HL-60/S4 treated with retinoic acid at 250 ng/mL for 4 days and 3 days (cell line): Measurements from ENCODE around the gene UNCX.
"Not testable (repeated sequence)": the region's sequence is repeated elsewhere in the genome, so short reads cannot be mapped to it uniquely, and the experiment has no call there.

ENCODE experiments used
- in situ Hi-C: fragments of 300-500 bp; cut with MboI; formaldehyde crosslinking; loops from 2 replicates; pipeline ENCODE4 v1.7.0; 2022; ENCODE audit warnings: low sequenced_read_pairs

Gene UNCX

DNA sequence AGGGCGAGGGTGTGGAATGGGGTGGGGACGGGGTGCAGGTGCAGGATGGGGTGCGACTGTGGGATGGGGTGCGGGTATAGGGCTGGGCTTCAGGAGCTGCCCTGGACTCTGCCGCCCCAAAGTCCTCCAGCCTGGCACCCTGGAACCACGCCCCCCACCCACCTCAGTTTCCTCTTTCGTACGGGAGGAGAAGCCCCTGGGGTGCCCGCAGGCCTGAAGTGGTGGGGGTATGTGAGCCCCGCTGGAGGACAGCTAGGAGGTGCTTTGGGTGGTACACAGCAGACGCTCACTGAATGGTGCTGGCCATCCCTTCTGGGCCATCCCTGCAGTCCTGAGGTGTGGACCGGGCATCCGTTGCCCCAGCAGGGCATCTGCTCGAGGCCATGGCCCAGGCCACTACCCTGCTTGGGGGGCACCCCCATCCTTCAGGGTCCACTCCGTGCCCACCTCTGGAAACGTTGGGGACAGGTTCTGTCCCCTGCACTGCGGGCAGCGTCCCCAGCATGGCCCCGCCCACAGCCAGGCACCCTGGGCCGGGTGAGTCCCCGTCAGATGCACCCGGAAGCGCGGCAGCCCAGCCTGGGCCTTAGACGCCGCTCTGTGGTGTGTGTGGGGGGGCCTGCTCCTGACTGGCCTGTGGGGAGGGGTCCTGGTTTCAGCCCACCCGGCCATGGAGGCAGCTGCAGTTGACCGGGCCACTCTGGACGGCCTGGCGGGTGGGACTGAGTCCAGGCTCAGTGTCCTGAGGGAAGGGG lies 41.6 kb downstream of the UNCX start:
- in situ Hi-C loops: no loop called here

DNA sequence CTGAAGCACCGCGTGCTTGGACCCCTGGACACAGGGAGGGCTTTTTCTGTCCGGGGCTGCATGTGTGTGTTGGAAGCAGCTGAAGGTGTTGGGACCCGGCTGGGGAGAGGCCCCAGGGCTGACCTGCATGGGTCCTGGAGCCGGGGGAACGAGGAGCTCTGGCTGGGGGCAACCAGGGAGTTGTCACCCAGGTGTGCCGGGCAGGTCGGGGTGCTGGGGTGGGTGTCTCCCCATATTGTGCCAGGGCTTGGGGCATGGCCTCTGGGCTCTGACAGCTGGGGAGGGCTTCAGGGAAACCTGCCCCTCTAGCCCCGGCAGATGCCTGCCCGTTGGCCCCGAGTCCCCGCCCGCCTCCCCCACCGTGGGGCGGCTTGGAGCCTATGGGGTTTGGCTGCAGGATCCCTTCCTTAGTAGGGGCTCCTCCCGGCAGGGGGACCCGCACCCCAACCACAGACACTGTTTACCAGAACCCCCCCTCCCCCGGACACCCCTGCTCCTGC lies 42.3 kb downstream of the UNCX start:
- in situ Hi-C loops: no loop called here

DNA sequence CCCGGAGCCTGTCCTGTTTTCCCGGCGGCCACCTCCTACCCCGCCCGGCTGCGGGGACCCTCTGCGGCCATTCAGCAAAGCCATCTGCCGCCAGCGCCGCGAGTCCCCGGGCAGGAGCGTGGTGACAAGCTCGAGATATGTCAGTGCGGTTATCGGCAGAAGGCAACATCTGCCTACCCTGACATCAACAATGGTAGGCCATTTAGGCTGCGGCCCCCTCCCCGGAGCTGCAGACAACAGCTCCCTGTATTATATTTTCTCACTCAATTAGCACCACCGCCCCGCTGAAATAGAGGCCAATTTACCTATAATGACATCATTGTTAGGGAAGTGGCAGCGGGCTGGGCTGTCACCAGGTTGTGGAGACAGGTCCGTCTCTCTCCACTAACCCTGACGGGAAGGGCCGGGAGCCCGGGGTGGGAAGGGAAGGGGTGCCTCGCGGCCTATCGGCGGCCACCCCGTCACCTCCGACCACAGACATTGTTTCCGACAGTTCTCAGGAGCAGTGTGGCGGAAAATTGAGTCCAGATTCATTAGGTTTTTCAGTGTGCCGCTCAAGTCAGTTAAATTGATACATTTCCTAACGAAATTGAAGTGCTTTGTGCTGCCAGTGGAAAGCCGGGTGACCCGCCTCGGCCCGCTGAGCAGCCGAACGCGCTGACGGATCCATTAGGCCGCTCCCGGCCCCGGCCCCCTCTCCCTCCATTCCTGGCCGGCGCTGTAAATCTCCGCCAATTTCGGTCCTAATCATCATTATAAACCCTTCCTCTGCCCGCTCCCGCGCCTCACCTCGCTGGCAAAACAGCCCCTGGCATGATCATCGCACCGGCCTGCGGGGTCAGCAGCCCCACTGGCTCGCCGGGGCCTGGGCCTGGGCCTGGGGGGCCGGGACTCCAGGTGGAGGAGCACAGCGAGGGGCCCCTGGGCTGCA lies 43.0 kb downstream of the UNCX start:
- in situ Hi-C loops: no loop called here

GRCh38 chr7:1276626-1277175 lies 44.0 kb downstream of the UNCX start:
- in situ Hi-C loops: no loop called here

- in situ Hi-C loops: no loop called here
Measured at GRCh38 chr7:1278543-1278942, 45.9 kb downstream of the UNCX start.

DNA sequence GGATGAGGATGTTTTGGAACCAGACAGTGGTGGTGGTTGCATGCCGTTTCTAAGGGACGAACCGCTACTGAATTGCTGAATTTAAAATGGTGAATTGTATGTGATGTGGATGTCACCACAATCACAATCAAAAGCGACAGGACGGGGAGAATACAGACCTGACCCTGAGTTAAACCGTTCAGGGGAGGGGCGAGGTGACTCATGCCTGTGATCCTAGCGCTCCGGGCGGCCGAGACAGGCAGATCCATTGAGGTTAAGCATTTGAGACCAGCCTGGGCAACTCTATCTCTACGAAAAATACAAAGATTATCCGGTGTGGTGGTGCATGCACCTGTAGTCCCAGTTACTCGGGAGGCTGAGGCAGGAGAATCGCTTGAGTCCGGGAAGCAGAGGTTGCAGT lies 46.4 kb downstream of the UNCX start:
- in situ Hi-C loops: no loop called here

GRCh38 chr7:1279895-1280294 lies 47.2 kb downstream of the UNCX start:
- in situ Hi-C loops: not testable (repeated sequence)

GRCh38 chr7:1281068-1281467 lies 48.4 kb downstream of the UNCX start:
- in situ Hi-C loops: no loop called here

DNA sequence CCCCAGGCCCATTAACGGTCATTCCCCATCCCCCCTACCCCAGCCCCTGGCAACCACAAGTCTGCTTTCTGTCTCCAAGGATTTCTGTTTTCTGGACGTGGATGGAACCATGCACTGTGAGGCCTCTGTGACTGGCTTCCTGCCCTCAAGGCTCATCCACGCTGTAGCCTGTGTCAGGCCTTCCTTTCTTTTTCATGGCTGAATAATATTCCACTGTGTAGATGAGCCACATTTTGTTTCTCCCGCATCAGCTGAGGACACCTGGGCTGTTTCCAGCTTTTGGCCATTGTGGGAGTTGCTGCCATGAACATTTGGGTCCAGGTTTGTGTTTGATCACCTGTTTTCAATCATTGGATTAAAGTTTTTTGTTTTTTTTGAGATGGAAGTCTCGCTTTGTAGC lies 50.0 kb downstream of the UNCX start:
- in situ Hi-C loops: no loop called here

DNA sequence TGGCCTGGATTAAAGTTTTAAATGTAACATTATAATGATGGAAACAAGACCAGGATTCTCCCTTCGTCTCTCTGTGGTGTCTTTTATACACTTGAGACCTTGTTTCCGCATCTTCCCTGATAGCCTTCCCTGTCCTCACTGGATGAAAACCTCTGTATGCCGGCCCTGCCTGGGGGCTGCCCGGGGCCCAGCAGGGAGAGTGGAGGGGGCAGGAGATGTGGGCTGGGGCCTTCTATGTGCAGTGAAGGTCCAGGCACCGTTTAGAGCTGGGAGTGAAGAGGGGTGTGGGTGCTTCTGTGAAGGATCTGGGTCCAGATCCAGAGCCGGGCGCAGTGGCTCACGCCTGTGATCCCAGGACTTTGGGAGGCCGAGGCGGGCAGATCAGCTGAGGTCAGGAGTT lies 50.7 kb downstream of the UNCX start:
- in situ Hi-C loops: no loop called here

GRCh38 chr7:1283941-1284742 lies 51.5 kb downstream of the UNCX start:
- in situ Hi-C loops: no loop called here

- in situ Hi-C loops: no loop called here
Measured at GRCh38 chr7:1284743-1285458, 52.2 kb downstream of the UNCX start.

DNA sequence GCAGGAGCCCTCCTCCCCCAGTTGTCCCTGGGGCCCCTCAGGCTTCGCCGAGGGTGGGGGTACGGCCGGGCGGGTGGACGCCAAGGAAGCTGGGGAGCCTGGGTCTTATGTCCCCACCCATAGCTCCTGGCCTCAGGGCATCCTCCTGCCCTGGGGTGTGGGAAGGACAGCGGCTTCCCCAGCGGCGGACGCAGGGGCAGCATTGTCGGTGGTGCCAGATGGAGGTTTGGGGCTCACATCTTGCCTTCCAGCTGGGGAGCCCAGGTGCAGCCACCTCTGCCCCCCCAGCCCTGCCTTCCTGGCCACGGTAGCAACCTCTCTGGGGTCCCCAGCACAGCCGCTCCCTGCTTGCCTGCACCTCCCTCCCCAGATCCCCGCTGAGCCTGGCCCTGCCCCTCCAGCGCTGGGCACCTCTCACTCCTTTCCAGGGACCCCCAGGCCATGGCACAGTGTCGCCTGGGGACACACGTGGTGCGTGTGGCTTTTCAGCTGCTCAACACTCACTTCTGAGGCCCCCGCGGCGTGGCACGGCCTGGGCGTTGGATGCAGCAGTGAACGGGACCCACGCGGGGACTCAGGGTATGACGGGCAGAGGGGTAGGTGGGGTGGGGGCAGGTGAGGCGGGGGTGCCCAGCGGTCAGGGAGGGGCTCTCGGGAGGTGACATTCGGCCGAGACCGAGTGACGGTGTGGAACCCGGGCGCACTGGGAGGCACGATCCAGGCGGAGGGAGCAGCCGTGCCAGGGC lies 53.1 kb downstream of the UNCX start:
- in situ Hi-C loops: no loop called here
